HUES6 (cell line): ENCODE data around the gene ACTL6B.
"Not testable (repeated sequence)": the region's sequence is repeated elsewhere in the genome, so short reads cannot be mapped to it uniquely, and the experiment has no call there.

Experiments
- H3K27ac ChIP-seq: 2 replicates; pipeline ENCODE4 v1.7.0; 2013; ENCODE audit warnings: low read depth, mild to moderate bottlenecking, low read length, inconsistent platforms
- H3K27me3 ChIP-seq: 2 replicates; pipeline ENCODE4 v1.6.1; 2013; ENCODE audit warnings: low read length; ENCODE audit not compliant: control insufficient read depth, insufficient read depth
- H3K36me3 ChIP-seq: 2 replicates; pipeline ENCODE4 v1.6.1; 2013; ENCODE audit warnings: low read length; ENCODE audit not compliant: control insufficient read depth, insufficient read depth
- H3K4me1 ChIP-seq: 2 replicates; pipeline ENCODE4 v1.6.1; 2013; ENCODE audit warnings: low read length; ENCODE audit not compliant: control insufficient read depth, insufficient read depth
- H3K4me3 ChIP-seq: 2 replicates; pipeline ENCODE4 v1.5.1; 2013; ENCODE audit warnings: low read depth, low read length
- H3K9ac ChIP-seq: one replicate; pipeline ENCODE4 v1.6.1; 2013; ENCODE audit warnings: mild to moderate bottlenecking, low read length
- H3K9me3 ChIP-seq: 2 replicates; pipeline ENCODE4 v1.6.1; 2013; ENCODE audit warnings: low read depth, low read length; ENCODE audit not compliant: control insufficient read depth, insufficient read depth

ACTL6B gene

DNA sequence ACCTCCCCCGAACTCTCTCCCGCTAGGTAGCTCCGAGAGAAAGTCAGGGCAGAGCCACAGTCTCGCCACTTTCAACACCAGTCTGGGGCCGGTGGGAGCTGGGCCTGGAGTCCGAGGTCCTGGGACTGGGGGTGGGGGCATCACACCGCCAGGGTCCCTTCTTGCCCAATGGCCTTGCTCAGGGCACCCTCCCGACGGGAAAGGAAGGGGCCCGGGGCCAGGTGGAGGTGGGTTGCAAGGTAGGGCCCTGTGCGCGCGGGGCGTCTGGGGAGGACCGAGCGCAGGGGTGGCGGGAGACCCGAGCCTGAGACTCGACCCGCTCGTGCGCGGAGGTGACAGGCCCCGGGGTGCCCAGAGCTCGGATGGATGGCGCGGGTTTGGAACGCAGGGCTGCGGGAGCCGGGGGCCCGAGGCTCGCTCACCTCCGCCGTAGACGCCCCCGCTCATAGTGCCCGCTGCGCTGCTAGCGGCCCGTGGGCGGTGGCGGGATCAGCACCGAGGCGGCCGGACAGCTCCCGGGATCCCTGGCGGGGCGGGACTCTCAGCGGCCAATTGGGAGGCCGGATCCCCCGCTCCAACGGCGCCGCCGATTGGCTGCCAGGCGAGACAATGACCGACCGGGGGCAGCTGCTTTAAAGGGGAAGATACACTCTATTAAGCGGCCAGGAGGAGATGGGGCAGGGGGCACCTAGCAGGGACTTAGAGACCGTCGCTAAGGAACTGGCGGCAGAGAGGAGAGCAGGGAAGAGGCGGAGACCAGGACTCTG, at the start of gene ACTL6B:
Gene ACTL6B, minus strand, starts transcription at position 541 of the 767 bp plus-strand sequence. Its CDS starts 94 bp downstream, at position 447.
- 0 out of 2 replicates have a peak, but pooled peaks cover 3% of the 10 kb centered on the region for H3K9me3 ChIP-seq
- no peaks in the 10 kb centered on the region for H3K36me3 ChIP-seq
- no peaks in the 10 kb centered on the region for H3K4me1 ChIP-seq
- peak within 1 kb of the TSS; percentile 51 for H3K4me3 ChIP-seq
- H3K27ac ChIP-seq, result no peak within 1 kb of the TSS
- H3K27me3 ChIP-seq, result peaks cover 42% of the 10 kb centered on the region
- H3K9ac ChIP-seq, result no peak within 1 kb of the TSS

DNA sequence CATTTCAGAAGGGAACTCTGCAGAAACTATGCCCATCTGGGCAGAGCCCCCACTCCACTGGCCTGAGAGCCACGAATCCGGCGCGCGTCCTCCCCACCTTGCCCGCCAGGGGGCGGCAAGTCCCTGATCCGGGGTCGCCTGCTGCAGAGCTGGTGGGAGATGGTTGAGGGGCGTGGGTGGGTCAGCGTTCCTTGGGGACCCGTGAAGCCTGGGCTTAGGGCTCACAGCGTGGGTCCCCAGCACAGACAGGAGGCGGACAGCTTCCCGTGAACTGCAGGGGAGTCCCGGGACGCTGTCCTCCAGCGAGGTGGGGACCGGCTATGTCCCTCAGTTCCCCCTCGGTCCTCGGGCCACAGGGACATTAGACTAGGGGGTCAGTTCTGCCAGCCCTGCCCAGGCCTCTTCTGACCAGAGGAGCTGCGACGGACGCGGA, 49.1 kb upstream of the ACTL6B start:
- Histone ChIP-seq H3K4me1 (peaks cover 8% of the 10 kb centered on the region), H3K9me3 (no peaks in the 10 kb centered on the region), H3K27ac (peak overlapping the region; percentile 48; the same call in 1 of the 2 replicates), H3K36me3 (peaks cover 16% of the 10 kb centered on the region), H3K27me3 (no peaks in the 10 kb centered on the region), H3K4me3 (peak overlapping the region; percentile 93), H3K9ac (peak overlapping the region; percentile 85)

DNA sequence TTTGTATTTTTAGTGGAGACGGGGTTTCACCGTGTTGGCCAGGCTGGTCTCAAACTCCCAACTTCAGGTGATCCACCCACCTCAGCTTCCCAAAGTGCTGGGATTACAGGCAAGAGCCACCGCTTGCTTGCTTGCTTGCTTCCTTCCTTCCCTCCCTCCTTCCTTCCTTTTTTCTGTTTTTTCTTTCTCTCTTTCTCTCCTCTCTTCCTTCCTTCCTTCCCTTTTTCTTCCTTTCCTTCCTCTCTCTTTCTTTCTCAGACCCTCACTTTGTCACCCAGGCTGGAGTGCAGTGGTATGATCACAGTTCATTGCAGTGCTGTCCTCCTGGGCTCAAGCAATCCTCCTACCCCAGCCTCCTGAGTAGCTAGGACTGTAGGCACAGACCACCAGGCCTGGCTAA, 44.8 kb upstream of the ACTL6B start:
- H3K9ac ChIP-seq, H3K27me3 ChIP-seq, H3K36me3 ChIP-seq, H3K4me1 ChIP-seq, H3K4me3 ChIP-seq, H3K9me3 ChIP-seq, H3K27ac ChIP-seq: not testable (repeated sequence)

DNA sequence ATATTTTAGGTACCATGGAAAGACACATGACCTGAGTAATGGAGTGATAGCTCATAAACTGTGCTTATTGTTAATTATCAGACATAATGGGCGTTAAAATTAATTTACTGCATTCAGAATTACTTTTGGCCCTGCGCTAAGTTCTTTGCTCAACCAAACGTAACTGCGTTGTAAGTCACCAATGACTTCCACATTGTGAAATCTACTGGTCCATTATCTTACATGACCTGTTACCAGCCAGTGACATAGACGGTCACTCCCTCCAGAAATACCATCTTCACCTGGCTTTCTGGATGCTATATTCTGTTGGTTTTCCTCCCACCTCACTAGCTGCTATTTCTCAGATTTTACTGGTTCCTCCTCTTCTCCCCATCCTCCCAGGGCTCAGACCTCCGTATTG, 42.8 kb upstream of the ACTL6B start:
- Histone ChIP-seq H3K36me3 (no peaks in the 10 kb centered on the region), H3K27ac (no peak overlapping the region), H3K9ac (no peak overlapping the region), H3K4me3 (no peak overlapping the region), H3K4me1 (peaks cover 6% of the 10 kb centered on the region; the same call in 1 of the 2 replicates), H3K27me3 (no peaks in the 10 kb centered on the region; the same call in 1 of the 2 replicates), H3K9me3 (no peaks in the 10 kb centered on the region)

DNA sequence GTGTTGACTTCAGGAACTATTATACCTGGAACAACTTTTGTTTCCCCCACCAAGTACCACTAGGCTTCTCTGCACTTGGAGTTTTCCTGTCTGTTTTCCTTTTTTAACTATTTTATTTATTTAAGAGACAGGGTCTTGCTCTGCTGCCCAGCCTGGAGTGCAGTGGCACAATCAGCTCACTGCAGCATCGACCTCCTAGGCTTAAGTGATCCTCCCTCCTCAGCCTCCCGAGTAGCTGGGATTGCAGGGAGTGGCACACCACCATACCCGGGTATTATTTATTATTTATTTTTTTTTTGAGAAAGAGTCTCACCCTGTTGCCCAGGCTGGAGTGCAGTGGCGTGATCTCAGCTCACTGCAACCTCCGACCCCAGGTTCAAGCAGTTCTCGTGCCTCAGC, 39.9 kb upstream of the ACTL6B start:
- H3K27me3 ChIP-seq, result no peaks in the 10 kb centered on the region; the same call in 1 of the 2 replicates

DNA sequence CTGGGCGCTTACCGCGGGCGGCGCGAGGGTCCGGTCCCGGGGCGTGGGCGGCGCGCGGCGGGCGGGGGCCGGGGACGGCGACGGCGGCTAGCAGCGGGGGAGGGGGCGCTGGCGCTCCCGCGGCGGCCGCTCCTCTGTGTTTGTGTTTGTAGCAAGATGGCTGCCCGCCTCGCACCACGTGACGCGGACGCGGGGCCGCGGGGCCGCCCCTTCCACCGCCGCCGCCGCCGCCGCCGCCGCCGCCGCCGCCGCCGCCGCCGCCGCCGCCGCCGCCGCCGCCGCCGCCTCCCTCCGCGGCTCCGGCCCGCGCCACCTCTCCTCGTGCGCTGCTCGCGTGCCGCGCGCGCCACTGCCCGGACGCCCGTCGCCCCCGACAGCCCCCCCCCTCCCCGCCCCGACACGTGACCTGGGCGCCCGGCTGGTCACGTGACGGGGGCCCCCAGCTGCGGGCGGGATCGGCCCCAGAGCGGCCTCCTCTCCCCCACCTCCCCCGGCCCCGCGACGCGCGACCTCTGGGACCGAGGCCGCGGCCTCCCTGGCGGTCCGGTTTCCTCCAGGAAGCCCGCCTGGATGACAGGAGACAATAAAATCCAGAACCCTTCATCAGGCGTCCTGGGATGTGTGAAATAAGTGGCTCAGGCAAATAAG, 38.0 kb upstream of the ACTL6B start, which contains the start of gene GIGYF1:
Gene GIGYF1, minus strand, starts transcription at position 153 of the 648 bp plus-strand sequence. CDS start 6,012 bp downstream, outside the sequence.
- Histone ChIP-seq H3K36me3 (peaks cover 11% of the 10 kb centered on the region; the same call in 1 of the 2 replicates), H3K4me1 (peaks cover 28% of the 10 kb centered on the region), H3K27me3 (no peaks in the 10 kb centered on the region; the same call in 1 of the 2 replicates), H3K9me3 (no peaks in the 10 kb centered on the region), H3K27ac (peak within 1 kb of the TSS; percentile 90), H3K9ac (peak within 1 kb of the TSS; percentile 97), H3K4me3 (peak within 1 kb of the TSS; percentile 98)

More for the DNA sequence above, 39.9 kb upstream of the ACTL6B start:
- peak overlapping the region; percentile 43 for H3K4me3 ChIP-seq
- H3K27ac ChIP-seq, result peak overlapping the region; percentile 90
- peak overlapping the region; percentile 62 for H3K9ac ChIP-seq
- H3K4me1 ChIP-seq, result peaks cover 23% of the 10 kb centered on the region
- H3K9me3 ChIP-seq, result no peaks in the 10 kb centered on the region
- H3K36me3 ChIP-seq, result peaks cover 1% of the 10 kb centered on the region; the same call in 1 of the 2 replicates

DNA sequence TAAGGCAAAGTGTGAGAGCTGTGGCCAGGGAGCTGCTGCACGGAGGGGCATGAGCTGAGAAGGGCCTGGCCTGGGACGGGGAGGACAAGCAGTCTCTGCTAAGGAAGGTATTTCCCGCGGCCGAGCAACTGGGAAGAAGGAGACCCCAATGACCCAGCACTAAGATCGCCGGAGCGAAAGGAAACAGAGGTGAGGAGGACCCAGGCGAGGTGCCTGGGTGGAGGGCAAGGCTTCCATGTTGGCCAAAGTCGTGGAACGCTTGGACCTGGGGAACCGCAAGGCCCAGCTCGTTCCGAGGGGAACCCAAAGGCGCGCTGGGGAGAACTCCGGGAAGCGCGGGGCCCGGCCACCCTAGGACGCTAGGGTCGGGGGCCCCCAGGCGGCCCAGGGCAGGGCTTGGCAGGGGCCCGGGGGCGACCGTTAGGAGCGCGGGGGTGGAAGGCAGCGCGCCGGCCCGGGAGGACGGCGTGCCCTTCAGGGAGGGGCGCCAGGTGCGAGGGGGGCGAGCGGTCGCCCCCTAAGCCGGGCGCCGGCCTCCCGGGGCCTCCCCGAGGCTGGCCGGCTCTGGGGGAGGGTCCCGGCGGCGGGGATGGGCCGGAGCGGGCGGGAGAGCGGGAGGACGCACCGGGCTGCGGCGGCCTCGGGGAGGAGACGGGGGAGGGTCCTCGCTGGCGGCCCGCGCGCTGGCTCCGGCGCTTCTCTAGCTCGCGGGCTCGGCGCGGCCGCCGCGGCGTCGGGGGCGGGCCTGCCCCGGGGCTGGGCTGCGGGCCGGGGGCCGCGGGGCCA, 37.3 kb upstream of the ACTL6B start:
- Histone ChIP-seq H3K9ac (peak overlapping the region; percentile 97), H3K36me3 (peaks cover 18% of the 10 kb centered on the region), H3K4me1 (peaks cover 28% of the 10 kb centered on the region), H3K4me3 (peak overlapping the region; percentile 98), H3K9me3 (no peaks in the 10 kb centered on the region), H3K27me3 (no peaks in the 10 kb centered on the region; the same call in 1 of the 2 replicates), H3K27ac (peak overlapping the region; percentile 87)

DNA sequence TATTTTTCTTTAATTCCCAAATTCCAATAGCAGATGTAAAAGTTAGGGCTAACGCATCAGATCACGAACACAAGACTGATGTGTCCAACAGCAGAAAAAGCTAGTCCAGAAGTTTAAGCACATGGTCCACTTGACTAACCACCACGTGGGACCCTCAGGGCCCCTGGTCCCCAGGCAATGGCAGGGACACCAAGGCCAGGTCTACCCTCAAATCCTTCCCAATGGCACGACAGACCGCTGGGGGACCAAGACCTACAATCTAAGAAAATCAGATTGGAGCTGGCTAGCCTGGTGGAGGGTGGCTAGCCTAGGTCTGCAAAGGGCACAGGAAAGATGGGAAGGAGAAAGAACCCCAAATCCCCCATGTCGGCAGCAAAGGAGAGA, 36.3 kb upstream of the ACTL6B start:
- Histone ChIP-seq H3K27ac (peak overlapping the region; percentile 87; the same call in 1 of the 2 replicates), H3K9me3 (no peaks in the 10 kb centered on the region), H3K9ac (peak overlapping the region; percentile 97), H3K4me3 (peak overlapping the region; percentile 98), H3K36me3 (peaks cover 27% of the 10 kb centered on the region), H3K27me3 (no peaks in the 10 kb centered on the region; the same call in 1 of the 2 replicates), H3K4me1 (peaks cover 28% of the 10 kb centered on the region)

DNA sequence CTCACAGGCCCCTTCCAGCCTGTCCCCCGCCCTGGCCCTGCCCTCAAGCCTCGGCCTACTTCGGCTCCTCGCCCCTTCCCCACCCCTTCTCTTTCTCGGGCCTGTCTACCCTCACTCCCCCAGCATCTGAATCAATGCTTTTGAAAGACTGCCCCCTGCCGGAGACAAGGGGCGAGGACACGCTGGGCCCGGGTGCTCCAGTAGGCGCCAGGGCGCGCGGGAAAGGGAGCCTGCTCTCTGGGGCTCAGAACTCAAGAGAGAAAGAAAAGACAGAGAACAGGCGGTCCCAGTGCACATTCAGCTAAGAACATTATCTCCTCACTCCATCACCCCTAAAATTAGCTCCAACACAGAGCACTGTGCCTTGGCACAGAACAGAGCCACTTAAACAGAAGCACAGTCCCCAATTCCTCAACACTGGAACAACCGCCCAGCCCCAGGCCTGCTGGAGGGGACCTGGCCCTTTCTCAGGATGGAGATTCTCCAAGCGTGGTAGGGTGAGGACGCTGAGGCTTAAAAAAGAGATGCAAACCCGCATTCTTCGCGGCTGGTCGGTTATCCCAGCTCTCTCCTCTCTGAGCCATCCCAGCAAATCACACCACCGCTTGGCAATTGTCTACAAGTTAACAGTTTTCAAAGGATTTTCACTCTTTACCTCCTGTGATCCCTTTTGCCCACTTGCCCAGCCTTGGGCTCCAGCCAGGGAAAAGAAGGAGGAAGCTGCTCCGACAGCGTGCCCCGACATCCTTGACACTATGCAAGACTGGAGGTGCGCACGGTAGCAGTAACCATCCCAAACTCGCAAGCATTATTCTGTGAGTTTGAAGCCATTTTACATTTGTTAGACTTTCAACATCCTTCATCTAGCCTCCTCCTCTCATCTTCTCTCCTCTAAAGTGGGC, 35.7 kb upstream of the ACTL6B start:
- Histone ChIP-seq H3K4me1 (peaks cover 28% of the 10 kb centered on the region), H3K9me3 (no peaks in the 10 kb centered on the region), H3K27ac (no peak overlapping the region; the same call in 1 of the 2 replicates), H3K27me3 (no peaks in the 10 kb centered on the region; the same call in 1 of the 2 replicates), H3K4me3 (peak overlapping the region; percentile 98), H3K9ac (peak overlapping the region; percentile 97), H3K36me3 (peaks cover 33% of the 10 kb centered on the region)
